WERI-Rb-1 (cell line): ENCODE data around the gene HTR6.

ENCODE experiments used
- DNase-seq: peaks from one replicate; pipeline ENCODE4 v3.0.0-alpha.2; 2020
- H3K27ac ChIP-seq: fragments of 250-450 bp; sonication (Bioruptor Pico); 2 replicates; pipeline ENCODE4 v1.5.1; 2020; ENCODE audit warnings: mild to moderate bottlenecking, moderate library complexity
- H3K27me3 ChIP-seq: fragments of 250-450 bp; sonication (Bioruptor Pico); 2 replicates; pipeline ENCODE4 v1.5.1; 2021; ENCODE audit warnings: mild to moderate bottlenecking, low read depth, moderate library complexity; ENCODE audit not compliant: insufficient read depth, severe bottlenecking
- H3K36me3 ChIP-seq: fragments of 250-450 bp; sonication (Bioruptor Pico); 2 replicates; pipeline ENCODE4 v1.5.1; 2020; ENCODE audit warnings: mild to moderate bottlenecking, moderate library complexity
- H3K4me3 ChIP-seq: 2 replicates; pipeline ENCODE4 v1.5.1; 2011; ENCODE audit warnings: low read depth, mild to moderate bottlenecking, control low read depth, low read length
- H3K9me3 ChIP-seq: fragments of 250-450 bp; sonication (Bioruptor Pico); 2 replicates; pipeline ENCODE4 v1.5.1; 2021; ENCODE audit warnings: mild to moderate bottlenecking, moderate library complexity; ENCODE audit not compliant: severe bottlenecking
- CTCF ChIP-seq: IDR thresholded peaks from 2 replicates; pipeline ENCODE4 v1.5.1; 2011; ENCODE audit warnings: low read depth, mild to moderate bottlenecking, control low read depth, inconsistent platforms, low read length

The HTR6 gene

GRCh38 chr1:19639999-19640362 lies 24.7 kb upstream of the HTR6 start:
- no peak for TF ChIP-seq CTCF
- Histone ChIP-seq H3K27me3 (no peaks in the 10 kb centered on the region), H3K9me3 (no peaks in the 10 kb centered on the region), H3K27ac (no peak overlapping the region), H3K36me3 (no peaks in the 10 kb centered on the region), H3K4me3 (no peak overlapping the region)
- DNase-seq: no peak

- H3K36me3 ChIP-seq: no peaks in the 10 kb centered on the region
- no peaks in the 10 kb centered on the region for H3K9me3 ChIP-seq
- H3K27me3 ChIP-seq: no peaks in the 10 kb centered on the region
- DNase-seq: no peak
- H3K4me3 ChIP-seq: no peak overlapping the region
- H3K27ac ChIP-seq: no peak overlapping the region
- TF ChIP-seq CTCF: no peak
These were observed 24.0 kb upstream of the HTR6 start for GRCh38 chr1:19640363-19641316.

GRCh38 chr1:19643121-19643520 lies 21.6 kb upstream of the HTR6 start:
- Histone ChIP-seq H3K4me3 (no peak overlapping the region), H3K9me3 (no peaks in the 10 kb centered on the region), H3K27me3 (no peaks in the 10 kb centered on the region), H3K27ac (no peak overlapping the region), H3K36me3 (no peaks in the 10 kb centered on the region)
- no peak for DNase-seq
- TF ChIP-seq CTCF: 0 out of 2 replicates have a peak, but pooled peaks have one; percentile 9

- Histone ChIP-seq H3K27me3 (no peaks in the 10 kb centered on the region), H3K4me3 (peak within 1 kb of the TSS; percentile 45), H3K36me3 (no peaks in the 10 kb centered on the region), H3K27ac (no peak within 1 kb of the TSS), H3K9me3 (no peaks in the 10 kb centered on the region)
- no peak for TF ChIP-seq CTCF
- peak; percentile 62 for DNase-seq
These were observed 20.9 kb upstream of the HTR6 start, which contains the start of gene NBL1 for GRCh38 chr1:19643602-19644394. Gene NBL1 (plus strand): TSS chr1:19644311. CDS start chr1:19655031, 10,720 bp downstream.

- Histone ChIP-seq H3K27me3 (no peaks in the 10 kb centered on the region), H3K9me3 (no peaks in the 10 kb centered on the region), H3K4me3 (peak overlapping the region; percentile 45), H3K27ac (no peak overlapping the region), H3K36me3 (no peaks in the 10 kb centered on the region)
- no peak for TF ChIP-seq CTCF
- DNase-seq: no peak
These were observed 20.3 kb upstream of the HTR6 start for GRCh38 chr1:19644395-19644680.
